GM12878 (cell line): ENCODE measurements around the gene NR3C1. TPM values are rescaled to one million over a fixed set of nuclear protein-coding genes. Genes with fewer than 3 reads are reported as not detected.

Experiments
- ATAC-seq: fragments of 200-7000 bp; cut with Tn5 transposase; 3 replicates; pipeline ENCODE4 v1.9.1; 2020; ENCODE audit warnings: mild to moderate bottlenecking, moderate library complexity
- BruUV-seq: library from RNA; stranded (reverse); fragments of 400-500 nt; replicated peaks from 2 replicates; lab custom pipeline; 2021; lab: Mats Ljungman, UMichigan
- CTCF ChIA-PET: fragments of 300-600 bp; sonication (Branson Sonifier 250); formaldehyde crosslinking; extraction: SDS; loops from one replicate; lab custom pipeline; 2021; ENCODE audit warnings: inconsistent platforms; lab: Yijun Ruan, JAX
- POLR2A ChIA-PET: fragments of 350-600 bp; formaldehyde crosslinking; extraction: SDS; loops from one replicate; lab custom pipeline; 2021; ENCODE audit warnings: inconsistent platforms; lab: Charles Lee
- RAD21 ChIA-PET: fragments of 300-600 bp; sonication (Branson Sonifier 250); formaldehyde crosslinking; loops from one replicate; lab custom pipeline; 2023; ENCODE audit warnings: antibody characterized with exemption; ENCODE audit not compliant: unreplicated experiment; lab: Charles Lee
- SMC1A ChIA-PET: fragments of 300-600 bp; sonication (Branson Sonifier 250); formaldehyde crosslinking; loops from one replicate; lab custom pipeline; 2023; ENCODE audit not compliant: unreplicated experiment, uncharacterized antibody; lab: Charles Lee
- DNase-seq: peaks from one replicate; pipeline ENCODE4 v3.0.0-alpha.2; 2011; ENCODE audit warnings: low read depth, low spot score
- FAIRE-seq: peaks from 3 replicates; lab custom pipeline; 2011; peaks lifted over from hg19 to GRCh38; lab: Jason Lieb, UNC
- H2AFZ ChIP-seq: 2 replicates; pipeline ENCODE4 v1.6.0; 2011; ENCODE audit warnings: low read depth, low read length, control low read depth; ENCODE audit not compliant: control insufficient read depth
- H3K27ac ChIP-seq: 2 replicates; pipeline ENCODE4 v1.5.1; 2011; ENCODE audit warnings: control low read depth; ENCODE audit not compliant: control insufficient read depth, insufficient read depth
- H3K27me3 ChIP-seq, 2 experiments: replicated peaks in 1 of 2; 2 replicates each; pipeline versions ENCODE4 v1.6.0 to v1.6.1; 2011; ENCODE audit warnings: low read length in 1 of 2; ENCODE audit not compliant: control insufficient read depth in 2 of 2, insufficient read depth in 2 of 2
- H3K36me3 ChIP-seq, 2 experiments: 2 replicates each; pipeline ENCODE4 v1.5.1; 2011; ENCODE audit warnings: low read length in 1 of 2; ENCODE audit not compliant: control insufficient read depth in 2 of 2, insufficient read depth in 2 of 2
- H3K4me1 ChIP-seq: 2 replicates; pipeline ENCODE4 v1.6.1; 2011; ENCODE audit warnings: mild to moderate bottlenecking, low read length, moderate library complexity, mixed read lengths; ENCODE audit not compliant: control insufficient read depth, insufficient read depth
- H3K4me2 ChIP-seq: 2 replicates; pipeline ENCODE4 v1.6.0; 2011; ENCODE audit warnings: control low read depth; ENCODE audit not compliant: control insufficient read depth, insufficient read depth
- H3K4me3 ChIP-seq: fragments of 200-600 bp; sonication (generic); 2 replicates; pipeline ENCODE4 v1.5.1; 2016
- H3K79me2 ChIP-seq: 2 replicates; pipeline ENCODE4 v1.6.0; 2011; ENCODE audit warnings: low read length; ENCODE audit not compliant: control insufficient read depth, insufficient read depth
- H3K9ac ChIP-seq: 2 replicates; pipeline ENCODE4 v1.8.0; 2011; ENCODE audit warnings: low read length, control low read depth, mixed read lengths; ENCODE audit not compliant: control insufficient read depth, insufficient read depth
- H3K9me3 ChIP-seq: replicated peaks from 3 replicates; pipeline ENCODE4 v1.5.1; 2011; ENCODE audit warnings: mild to moderate bottlenecking, low read length; ENCODE audit not compliant: control insufficient read depth, insufficient read depth
- H4K20me1 ChIP-seq: 2 replicates; pipeline ENCODE4 v1.6.0; 2011; ENCODE audit not compliant: control insufficient read depth, insufficient read depth
- CHD1 ChIP-seq: IDR thresholded peaks from 2 replicates; pipeline ENCODE4 v1.6.1; 2012; ENCODE audit warnings: low read depth, low read length, improper control_type of control experiment
- CREB1 ChIP-seq: IDR thresholded peaks from 2 replicates; pipeline ENCODE4 v1.6.1; 2012; ENCODE audit warnings: low read depth, mild to moderate bottlenecking, inconsistent platforms
- E4F1 ChIP-seq: fragments of 450-650 bp; IDR thresholded peaks from 2 replicates; pipeline ENCODE4 v1.6.1; 2018; ENCODE audit warnings: borderline replicate concordance, mild to moderate bottlenecking; ENCODE audit not compliant: partially characterized antibody
- ELK1 ChIP-seq: IDR thresholded peaks from 2 replicates; pipeline ENCODE4 v1.6.1; 2012; ENCODE audit warnings: low read depth, low read length, improper control_type of control experiment
- ESRRA ChIP-seq: IDR thresholded peaks from 2 replicates; pipeline ENCODE4 v1.6.1; 2012; ENCODE audit warnings: mild to moderate bottlenecking, low read length, improper control_type of control experiment
- FOXM1 ChIP-seq: IDR thresholded peaks from 2 replicates; pipeline ENCODE4 v1.6.1; 2012; ENCODE audit warnings: low read depth, mild to moderate bottlenecking, inconsistent platforms, low read length, moderate library complexity
- IKZF1 ChIP-seq: fragments of 450-650 bp; conservative IDR thresholded peaks from 2 replicates; pipeline ENCODE4 v1.6.1; 2017; ENCODE audit warnings: antibody characterized with exemption, mild to moderate bottlenecking
- MXI1 ChIP-seq: fragments of 150-350 bp; IDR thresholded peaks from 2 replicates; pipeline ENCODE4 v1.6.1; 2011; ENCODE audit warnings: low read depth, mild to moderate bottlenecking, inconsistent platforms, low read length, improper control_type of control experiment
- MYB ChIP-seq: fragments of 150-350 bp; IDR thresholded peaks from 2 replicates; pipeline ENCODE4 v1.6.1; 2014; ENCODE audit warnings: mild to moderate bottlenecking, low read depth, low read length, borderline replicate concordance
- NBN ChIP-seq: fragments of 450-650 bp; IDR thresholded peaks from 2 replicates; pipeline ENCODE4 v1.6.1; 2016
- PAX5 ChIP-seq: IDR thresholded peaks from 2 replicates; pipeline ENCODE4 v1.6.1; 2011; ENCODE audit warnings: low read depth, low read length, borderline replicate concordance
- RELB ChIP-seq: fragments of 450-650 bp; IDR thresholded peaks from 2 replicates; pipeline ENCODE4 v1.6.1; 2017; ENCODE audit warnings: low read depth, mild to moderate bottlenecking, moderate library complexity
- SKIL ChIP-seq: fragments of 450-650 bp; IDR thresholded peaks from 2 replicates; pipeline ENCODE4 v1.6.1; 2017; ENCODE audit warnings: mild to moderate bottlenecking, low read depth, inconsistent platforms; ENCODE audit not compliant: poor library complexity, severe bottlenecking
- SUZ12 ChIP-seq: fragments of 200-600 bp; sonication (generic); IDR thresholded peaks from one replicate; pipeline ENCODE4 v1.6.1; 2018; ENCODE audit warnings: antibody characterized with exemption, mild to moderate bottlenecking; ENCODE audit not compliant: unreplicated experiment
- WGBS: methylation state at CpG from one replicate; pipeline ENCODE4 v1.1.6; 2016; ENCODE audit warnings: low lambda C conversion rate; ENCODE audit not compliant: insufficient replicate concordance, insufficient coverage; ENCODE audit errors: missing lambda C conversion rate; 5-methylcytosine and 5-hydroxymethylcytosine counted together
- in situ Hi-C: fragments of 300-500 bp; cut with MboI; formaldehyde crosslinking; loops from 9 replicates; pipeline ENCODE4 v1.14.3; 2018; ENCODE audit warnings: mixed read lengths
- intact Hi-C: fragments of 100-400 bp; cut with micrococcal nuclease; formaldehyde crosslinking; loops from one replicate; pipeline ENCODE4 v1.14.2; 2022; ENCODE audit not compliant: unreplicated experiment
- polyA plus RNA-seq, 11 experiments: library from polyadenylated mRNA; depleted of rRNA in 4 of 11; unstranded in 6 of 11; stranded (reverse) in 5 of 11; fragments of >200 nt; fragmentation: Nextera tagmentation in 4 of 11; fragmentation: Illumina TruSeq in 1 of 11; extraction: Ambion mirVana in 4 of 11; extraction: Trizol in 1 of 11; gene quantifications; 1 replicate in 1 of 11; 2 replicates in 10 of 11; pipeline versions ENCODE4 v1.2.1 to v1.2.3, GENCODE V29; 2011 to 2016; ENCODE audit warnings: inconsistent platforms in 2 of 11, missing spikeins in 2 of 11, low read depth in 1 of 11
- total RNA-seq, 4 experiments: library from RNA; depleted of rRNA in 3 of 4; stranded (reverse); fragments of >200 nt in 3 of 4; fragmentation: Illumina TruSeq in 1 of 4; extraction: Trizol in 1 of 4; gene quantifications; 2 replicates each; pipeline versions ENCODE4 v1.2.1 to v1.2.3, GENCODE V29; 2013 to 2021

Gene NR3C1
- total and polyA plus RNA-seq, 10 of the 15 experiments (the other 5 are each of a cell fraction or from before 2014, with no cell fraction given) = 49.7 to 141 (median 109) TPM

- Histone ChIP-seq H3K9ac (peak overlapping the region; percentile 92), H3K79me2 (peaks cover 99% of the 10 kb centered on the region), H3K36me3 (peaks cover 0 to 16% of the 10 kb centered on the region in 2 experiments; a peak in 3 of 4 replicates), H3K27me3 (no peaks in the 10 kb centered on the region), H3K4me3 (peak overlapping the region; percentile 83), H3K4me2 (peak overlapping the region; percentile 84), H2AFZ (no peak overlapping the region), H3K9me3 (no peaks in the 10 kb centered on the region), H3K27ac (peak overlapping the region; percentile 93), H3K4me1 (no peaks in the 10 kb centered on the region), H4K20me1 (no peaks in the 10 kb centered on the region; the same call in 1 of the 2 replicates)
- DNase-seq (no peak), FAIRE-seq (no peak), ATAC-seq (no peak)
- RAD21 ChIA-PET = interaction anchor here (1.0 to 10.9 kb wide), 22 partner anchors 14 to 431 kb away, joined by 3 to 121 read pairs (median 7); no protein-coding TSS in a partner anchor
- SMC1A ChIA-PET = interaction anchor here (0.6 to 9.1 kb wide), 17 partner anchors 9 to 473 kb away, joined by 3 to 70 read pairs (median 5); no protein-coding TSS in a partner anchor
- BruUV-seq = no TSS peak
- in situ Hi-C loops (no loop called here), intact Hi-C loops (loop anchor here (2.0 kb wide), 2 partner anchors 340 to 394 kb away; no protein-coding TSS in a partner anchor)
- CTCF ChIA-PET = interaction anchor here (0.7 to 2.3 kb wide), 6 partner anchors 17 to 429 kb away, joined by 3 to 7 read pairs (median 3); no protein-coding TSS in a partner anchor
- WGBS = 1% methylated on average over 5 of the region's 5 CpGs
- POLR2A ChIA-PET = interaction anchor here (0.8 to 1.9 kb wide), 8 partner anchors 33 to 392 kb away, joined by 3 to 4 read pairs (median 3); no protein-coding TSS in a partner anchor
- no peak for TF ChIP-seq FOXM1
- no peak; the same call in 1 of the 2 replicates for TF ChIP-seq CHD1
- TF ChIP-seq SUZ12 = no peak
- TF ChIP-seq E4F1 = no peak
- no peak for TF ChIP-seq MYB
- TF ChIP-seq IKZF1 = no peak; the same call in 1 of the 2 replicates
- TF ChIP-seq SKIL = no peak
- no peak for TF ChIP-seq ESRRA
- no peak for TF ChIP-seq NBN
- TF ChIP-seq MXI1 = peak; percentile 27; the same call in 1 of the 2 replicates
- no peak for TF ChIP-seq PAX5
- TF ChIP-seq CREB1 = no peak
- no peak for TF ChIP-seq ELK1
- no peak for TF ChIP-seq RELB
These were observed 7.0 kb downstream of the NR3C1 start for GRCh38 chr5:143396353-143396940.
